Peyer's patch (tissue), 4 donors: ENCODE data around the gene ATF7IP2.

Source experiments
- POLR2A ChIP-seq, 2 donors: fragments of 450-650 bp; IDR thresholded peaks; one replicate each; pipeline ENCODE4 v1.5.1; 2017; ENCODE audit warnings: antibody characterized with exemption in 2 of 2, mild to moderate bottlenecking in 2 of 2, moderate library complexity in 2 of 2
- TF ChIP-seq, protein P1 (sequence below), 6 experiments: fragments of 450-650 bp in 4 of 6; fragments of 200-600 bp in 2 of 6; sonication (generic) in 1 of 6; IDR thresholded peaks; one replicate each; pipeline ENCODE4 v1.5.1; 2017 to 2019; ENCODE audit warnings: antibody characterized with exemption in 6 of 6, mild to moderate bottlenecking in 3 of 6, moderate library complexity in 1 of 6

DNA sequence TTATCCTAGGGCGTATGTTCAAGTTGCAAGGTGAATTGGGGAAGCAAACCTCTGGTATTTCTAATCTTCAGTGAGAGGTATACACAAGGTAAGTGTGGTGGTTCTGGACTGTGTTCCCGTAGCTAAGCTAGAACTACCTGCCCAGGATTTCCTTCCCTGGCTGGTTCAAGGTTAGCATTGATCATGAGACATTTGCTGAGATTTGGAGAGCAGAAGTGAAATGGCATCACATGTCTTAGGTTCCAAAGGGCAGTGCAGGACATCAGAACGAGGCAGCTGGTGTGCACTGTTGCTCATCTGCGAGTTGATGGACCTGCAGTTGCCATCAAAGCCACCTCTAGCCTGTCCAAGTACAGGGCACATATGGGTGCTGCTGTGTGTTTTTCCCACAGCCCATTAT lies 99.3 kb downstream of the ATF7IP2 start:
- TF ChIP-seq, protein P1, sequence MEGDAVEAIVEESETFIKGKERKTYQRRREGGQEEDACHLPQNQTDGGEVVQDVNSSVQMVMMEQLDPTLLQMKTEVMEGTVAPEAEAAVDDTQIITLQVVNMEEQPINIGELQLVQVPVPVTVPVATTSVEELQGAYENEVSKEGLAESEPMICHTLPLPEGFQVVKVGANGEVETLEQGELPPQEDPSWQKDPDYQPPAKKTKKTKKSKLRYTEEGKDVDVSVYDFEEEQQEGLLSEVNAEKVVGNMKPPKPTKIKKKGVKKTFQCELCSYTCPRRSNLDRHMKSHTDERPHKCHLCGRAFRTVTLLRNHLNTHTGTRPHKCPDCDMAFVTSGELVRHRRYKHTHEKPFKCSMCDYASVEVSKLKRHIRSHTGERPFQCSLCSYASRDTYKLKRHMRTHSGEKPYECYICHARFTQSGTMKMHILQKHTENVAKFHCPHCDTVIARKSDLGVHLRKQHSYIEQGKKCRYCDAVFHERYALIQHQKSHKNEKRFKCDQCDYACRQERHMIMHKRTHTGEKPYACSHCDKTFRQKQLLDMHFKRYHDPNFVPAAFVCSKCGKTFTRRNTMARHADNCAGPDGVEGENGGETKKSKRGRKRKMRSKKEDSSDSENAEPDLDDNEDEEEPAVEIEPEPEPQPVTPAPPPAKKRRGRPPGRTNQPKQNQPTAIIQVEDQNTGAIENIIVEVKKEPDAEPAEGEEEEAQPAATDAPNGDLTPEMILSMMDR (IDR thresholded peaks at IDR 0.05), result no peak
- no peak for TF ChIP-seq POLR2A (IDR thresholded peaks at IDR 0.05)
